Measurements from ENCODE around the gene COL8A2.
A peak's percentile ranks its signal among the peaks of the same experiment; 100 is the strongest.

The COL8A2 gene

GRCh38 chr1:36157115-36157903, 32.3 kb upstream of the COL8A2 start:
- no peak for DNase-seq

GRCh38 chr1:36156329-36157114, 31.5 kb upstream of the COL8A2 start:
- peak; percentile 64 for DNase-seq

GRCh38 chr1:36155408-36156328, 30.6 kb upstream of the COL8A2 start, which contains the start of gene MAP7D1:
Gene MAP7D1, plus strand, starts transcription at chr1:36156160. Its CDS starts 258 bp downstream, at chr1:36156418.
- peak; percentile 83 for DNase-seq

- no peak for DNase-seq
Measured at GRCh38 chr1:36154765-36155407, 29.9 kb upstream of the COL8A2 start.

GRCh38 chr1:36154335-36154734, 29.3 kb upstream of the COL8A2 start:
- DNase-seq: no peak

GRCh38 chr1:36153476-36153875, 28.5 kb upstream of the COL8A2 start:
- DNase-seq: no peak

GRCh38 chr1:36151845-36152203, 26.8 kb upstream of the COL8A2 start:
- DNase-seq: peak; percentile 55

- no peak for DNase-seq
Measured at GRCh38 chr1:36151134-36151844, 26.3 kb upstream of the COL8A2 start.

- DNase-seq: peak; percentile 75
Measured at GRCh38 chr1:36150296-36151133, 25.5 kb upstream of the COL8A2 start.

- no peak for DNase-seq
Measured at GRCh38 chr1:36149973-36150295, 24.9 kb upstream of the COL8A2 start.

GRCh38 chr1:36149237-36149972, 24.4 kb upstream of the COL8A2 start, which contains the start of gene TRAPPC3:
Gene TRAPPC3, minus strand, starts transcription at chr1:36149486. Its CDS starts 108 bp downstream, at chr1:36149378.
- peak; percentile 100 for DNase-seq

GRCh38 chr1:36148821-36149236, 23.8 kb upstream of the COL8A2 start:
- DNase-seq: no peak

- DNase-seq: no peak
Measured at GRCh38 chr1:36144413-36144812, 19.4 kb upstream of the COL8A2 start.

- DNase-seq: no peak
Measured at GRCh38 chr1:36143424-36143823, 18.4 kb upstream of the COL8A2 start.

- no peak for DNase-seq
Measured at GRCh38 chr1:36142121-36142520, 17.1 kb upstream of the COL8A2 start.

- no peak for DNase-seq
Measured at GRCh38 chr1:36139521-36139920, 14.5 kb upstream of the COL8A2 start.

GRCh38 chr1:36137776-36138175, 12.8 kb upstream of the COL8A2 start:
- DNase-seq: no peak

- no peak for DNase-seq
Measured at GRCh38 chr1:36137226-36137625, 12.2 kb upstream of the COL8A2 start.

- DNase-seq: no peak
Measured at GRCh38 chr1:36136535-36136934, 11.5 kb upstream of the COL8A2 start.

- DNase-seq: no peak
Measured at GRCh38 chr1:36135796-36136195, 10.8 kb upstream of the COL8A2 start.

Data from stimulated activated CD4-positive, alpha-beta T cell treated with anti-CD3 and anti-CD28 coated beads, Interleukin-4, amount 100 ng/mL, for 24 hours (primary cell).